A549 (cell line): ENCODE data around the gene SPACA7. TPM values are rescaled to one million over a fixed set of nuclear protein-coding genes. Genes with fewer than 3 reads are reported as not detected.

Experiments
- ATAC-seq, 2 experiments: fragments of 200-7000 bp in 1 of 2; fragments of >200 bp in 1 of 2; cut with Nextera tagmentation in 1 of 2; cut with Tn5 transposase in 1 of 2; 3 replicates each; pipeline versions ENCODE4 v1.8.0 to v1.9.1; 2018 to 2020; ENCODE audit warnings: mild to moderate bottlenecking in 1 of 2, moderate library complexity in 1 of 2
- CTCF ChIA-PET: fragments of 300-600 bp; sonication (Branson Sonifier 250); formaldehyde crosslinking; extraction: SDS; loops from one replicate; lab custom pipeline; 2021; ENCODE audit warnings: antibody characterized with exemption, inconsistent platforms; lab: Yijun Ruan, JAX
- POLR2A ChIA-PET: fragments of 350-600 bp; formaldehyde crosslinking; extraction: SDS; loops from one replicate; lab custom pipeline; 2021; ENCODE audit warnings: antibody characterized with exemption, inconsistent platforms; lab: Yijun Ruan, JAX
- DNase-seq, 2 experiments: peaks; one replicate each; pipeline versions ENCODE4 v3.0.0 to v3.0.0-alpha.2; 2011 to 2016; ENCODE audit warnings: low read depth in 1 of 2, low spot score in 1 of 2
- FAIRE-seq: peaks from 2 replicates; lab custom pipeline; 2011; peaks lifted over from hg19 to GRCh38; lab: Jason Lieb, UNC
- H3K27ac ChIP-seq, 2 experiments: fragments of >200 bp; sonication (Bioruptor Twin); formaldehyde crosslinking; 3 replicates each; pipeline ENCODE4 v1.5.1; 2016 to 2017
- H3K4me1 ChIP-seq: fragments of >200 bp; sonication (Bioruptor Twin); formaldehyde crosslinking; 3 replicates; pipeline ENCODE4 v1.6.1; 2016
- H3K4me2 ChIP-seq: fragments of >200 bp; sonication (Bioruptor Twin); formaldehyde crosslinking; 3 replicates; pipeline ENCODE4 v1.6.1; 2016
- H3K4me3 ChIP-seq: fragments of >200 bp; sonication (Bioruptor Twin); formaldehyde crosslinking; 3 replicates; pipeline ENCODE4 v1.5.1; 2016
- H3K9me3 ChIP-seq: fragments of >200 bp; sonication (Bioruptor Twin); formaldehyde crosslinking; 3 replicates; pipeline ENCODE4 v1.6.1; 2016
- BHLHE40 ChIP-seq: IDR thresholded peaks from 2 replicates; pipeline ENCODE4 v1.6.1; 2012; ENCODE audit warnings: low read depth, low read length, inconsistent platforms
- CBX2 ChIP-seq: fragments of 200-600 bp; sonication (generic); IDR thresholded peaks from 2 replicates; pipeline ENCODE4 v1.6.1; 2016; ENCODE audit warnings: low read depth, mild to moderate bottlenecking, borderline replicate concordance
- CEBPB ChIP-seq, 2 experiments: fragments of >200 bp in 1 of 2; sonication (Bioruptor Twin) in 1 of 2; formaldehyde crosslinking in 1 of 2; IDR thresholded peaks; 2 replicates each; pipeline ENCODE4 v1.6.1; 2012 to 2016
- CHD4 ChIP-seq: fragments of 200-600 bp; sonication (generic); IDR thresholded peaks from 2 replicates; pipeline ENCODE4 v1.6.1; 2016; ENCODE audit warnings: antibody characterized with exemption, mild to moderate bottlenecking, borderline replicate concordance
- ELK1 ChIP-seq: fragments of 150-350 bp; IDR thresholded peaks from 2 replicates; pipeline ENCODE4 v1.6.1; 2014; ENCODE audit warnings: low read depth, mild to moderate bottlenecking, low read length
- FOSL2 ChIP-seq, 2 experiments: fragments of 450-650 bp in 1 of 2; fragments of >200 bp in 1 of 2; sonication (Bioruptor Twin) in 1 of 2; formaldehyde crosslinking; IDR thresholded peaks; 2 replicates each; pipeline versions ENCODE4 v1.5.0 to v1.6.1; 2016 to 2020; ENCODE audit warnings: mild to moderate bottlenecking in 1 of 2, moderate library complexity in 1 of 2
- HES2 ChIP-seq: fragments of >200 bp; sonication (Bioruptor Twin); formaldehyde crosslinking; IDR thresholded peaks from 2 replicates; pipeline ENCODE4 v1.6.1; 2016
- HEYL ChIP-seq: fragments of 250-450 bp; sonication (Bioruptor Pico); IDR thresholded peaks from 2 replicates; pipeline ENCODE4 v1.8.0; 2021; ENCODE audit warnings: mild to moderate bottlenecking, moderate library complexity
- JUNB ChIP-seq: fragments of >200 bp; sonication (Bioruptor Twin); formaldehyde crosslinking; IDR thresholded peaks from 2 replicates; pipeline ENCODE4 v1.6.1; 2016
- MAFK ChIP-seq: fragments of 450-650 bp; IDR thresholded peaks from 2 replicates; pipeline ENCODE4 v1.6.1; 2014; ENCODE audit not compliant: partially characterized antibody
- MYC ChIP-seq: IDR thresholded peaks from 2 replicates; pipeline ENCODE4 v1.6.1; 2012; ENCODE audit warnings: mild to moderate bottlenecking, inconsistent platforms, low read length, improper control_type of control experiment, borderline replicate concordance
- POLR2A ChIP-seq: IDR thresholded peaks from 2 replicates; pipeline ENCODE4 v1.6.1; 2012; ENCODE audit warnings: mild to moderate bottlenecking, low read length
- SREBF2 ChIP-seq: fragments of 450-650 bp; IDR thresholded peaks from 2 replicates; pipeline ENCODE4 v1.6.1; 2014; ENCODE audit warnings: mild to moderate bottlenecking, moderate library complexity
- TP53 ChIP-seq: fragments of 250-450 bp; sonication (Bioruptor Pico); IDR thresholded peaks from 2 replicates; pipeline ENCODE4 v1.5.0; 2021; ENCODE audit warnings: mild to moderate bottlenecking, moderate library complexity
- USF2 ChIP-seq: fragments of 450-650 bp; IDR thresholded peaks from 2 replicates; pipeline ENCODE4 v1.6.1; 2014; ENCODE audit warnings: antibody characterized with exemption
- ZFP36 ChIP-seq: fragments of 450-650 bp; IDR thresholded peaks from 2 replicates; pipeline ENCODE4 v1.6.1; 2014; ENCODE audit warnings: borderline replicate concordance; ENCODE audit not compliant: partially characterized antibody
- WGBS: methylation state at CpG from one replicate; pipeline ENCODE4 v1.1.6; 2017; ENCODE audit errors: missing lambda C conversion rate; 5-methylcytosine and 5-hydroxymethylcytosine counted together
- polyA plus RNA-seq, 4 experiments: library from polyadenylated mRNA; depleted of rRNA in 3 of 4; stranded (reverse); fragments of >200 nt; fragmentation: RNase III in 1 of 4; extraction: RNeasy Plus Mini Kit Qiagen cat#74134 plus additional on column Dnase treatment in 1 of 4; gene quantifications; 2 replicates in 3 of 4; 3 replicates in 1 of 4; pipeline ENCODE4 v1.2.3, GENCODE V29; 2011 to 2017
- TF ChIP-seq, protein P1 (sequence below): IDR thresholded peaks from 2 replicates; pipeline ENCODE4 v1.6.1; 2012; ENCODE audit warnings: low read depth, borderline replicate concordance
- TF ChIP-seq, protein P2 (sequence below): fragments of >200 bp; sonication (Bioruptor Twin); formaldehyde crosslinking; IDR thresholded peaks from 3 replicates; pipeline ENCODE4 v1.6.1; 2016

SPACA7 gene
- polyA plus RNA-seq, 2 of the 4 experiments (the other 2 are of a cell fraction), result not detected

GRCh38 chr13:112452380-112453206 lies 76.4 kb downstream of the SPACA7 start (continued):
- no peak for TF ChIP-seq FOSL2 (IDR thresholded peaks at IDR 0.05)
- no peak for TF ChIP-seq FOSL2 (CRISPR knock-in tag; IDR thresholded peaks at IDR 0.05)
- TF ChIP-seq, protein P1, sequence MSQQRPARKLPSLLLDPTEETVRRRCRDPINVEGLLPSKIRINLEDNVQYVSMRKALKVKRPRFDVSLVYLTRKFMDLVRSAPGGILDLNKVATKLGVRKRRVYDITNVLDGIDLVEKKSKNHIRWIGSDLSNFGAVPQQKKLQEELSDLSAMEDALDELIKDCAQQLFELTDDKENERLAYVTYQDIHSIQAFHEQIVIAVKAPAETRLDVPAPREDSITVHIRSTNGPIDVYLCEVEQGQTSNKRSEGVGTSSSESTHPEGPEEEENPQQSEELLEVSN, result no peak
- TF ChIP-seq, all 56 proteins: peak for 0

- ChIA-PET CTCF (interaction anchor here (1.1 to 3.4 kb wide), 2 partner anchors 10 to 153 kb away, joined by 3 to 20 read pairs; no protein-coding TSS in a partner anchor), POLR2A (no interaction called here)
- H3K4me3 ChIP-seq, result no peak overlapping the region
- no peak overlapping the region for H3K4me2 ChIP-seq
- DNase-seq (no peak), FAIRE-seq (no peak), ATAC-seq (no peak)
- H3K27ac ChIP-seq, result no peak overlapping the region
- H3K9me3 ChIP-seq, result no peaks in the 10 kb centered on the region
- TF ChIP-seq ZFP36, result no peak
- no peak for TF ChIP-seq CBX2
- no peak for TF ChIP-seq POLR2A
- TF ChIP-seq BHLHE40, result no peak
- no peak for TF ChIP-seq SREBF2
- no peak for TF ChIP-seq HES2
- TF ChIP-seq HEYL (CRISPR knock-in tag), result no peak
- TF ChIP-seq USF2, result no peak
- TF ChIP-seq CEBPB (IDR thresholded peaks at IDR 0.05), result no peak
- TF ChIP-seq, protein P2, sequence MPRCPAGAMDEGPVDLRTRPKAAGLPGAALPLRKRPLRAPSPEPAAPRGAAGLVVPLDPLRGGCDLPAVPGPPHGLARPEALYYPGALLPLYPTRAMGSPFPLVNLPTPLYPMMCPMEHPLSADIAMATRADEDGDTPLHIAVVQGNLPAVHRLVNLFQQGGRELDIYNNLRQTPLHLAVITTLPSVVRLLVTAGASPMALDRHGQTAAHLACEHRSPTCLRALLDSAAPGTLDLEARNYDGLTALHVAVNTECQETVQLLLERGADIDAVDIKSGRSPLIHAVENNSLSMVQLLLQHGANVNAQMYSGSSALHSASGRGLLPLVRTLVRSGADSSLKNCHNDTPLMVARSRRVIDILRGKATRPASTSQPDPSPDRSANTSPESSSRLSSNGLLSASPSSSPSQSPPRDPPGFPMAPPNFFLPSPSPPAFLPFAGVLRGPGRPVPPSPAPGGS, result no peak
- TF ChIP-seq CHD4, result no peak
- no peak for TF ChIP-seq ELK1
- TF ChIP-seq TP53 (CRISPR knock-in tag), result no peak
- TF ChIP-seq JUNB, result no peak
- TF ChIP-seq MYC, result no peak
- TF ChIP-seq MAFK, result no peak
- 67% methylated on average over 16 of the region's 32 CpGs for WGBS
- no peaks in the 10 kb centered on the region for H3K4me1 ChIP-seq
These were observed 77.2 kb downstream of the SPACA7 start for GRCh38 chr13:112453207-112453829.
